Gastrocnemius medialis (tissue), 4 donors: ENCODE measurements around the gene SLC5A6.

ENCODE experiments used
- POLR2A ChIP-seq, 2 donors: fragments of 450-650 bp; IDR thresholded peaks; one replicate each; pipeline ENCODE4 v1.6.1; 2017; ENCODE audit warnings: antibody characterized with exemption in 2 of 2, mild to moderate bottlenecking in 2 of 2, moderate library complexity in 2 of 2
- TF ChIP-seq, protein P1 (sequence below), 5 experiments: fragments of 450-650 bp in 3 of 5; fragments of 200-600 bp in 2 of 5; sonication (generic) in 2 of 5; IDR thresholded peaks in 4 of 5; conservative IDR thresholded peaks in 1 of 5; 1 replicate in 4 of 5; 2 replicates in 1 of 5; pipeline ENCODE4 v1.5.1; 2016 to 2019; ENCODE audit warnings: antibody characterized with exemption in 5 of 5, mild to moderate bottlenecking in 3 of 5, moderate library complexity in 3 of 5

DNA sequence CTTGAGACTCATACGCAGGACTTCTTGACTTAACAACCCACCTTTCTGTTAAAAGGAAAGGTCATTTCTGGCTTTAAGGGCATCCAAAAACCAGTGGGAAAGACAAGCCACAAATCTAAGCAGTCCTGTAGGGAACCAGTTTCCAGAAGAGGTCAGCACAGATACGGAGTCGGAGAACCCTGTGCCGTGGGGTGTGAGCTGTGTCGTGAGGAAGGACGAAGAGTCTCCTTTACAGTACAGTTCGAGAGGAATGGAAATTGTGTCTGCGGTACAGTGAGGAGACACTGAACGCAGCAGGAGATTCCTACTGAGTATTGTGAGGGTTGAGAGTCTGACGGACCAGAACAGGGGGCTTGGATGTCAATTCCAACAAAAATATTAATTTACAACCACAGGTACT is 33.0 kb upstream of the SLC5A6 start:
- TF ChIP-seq, protein P1, sequence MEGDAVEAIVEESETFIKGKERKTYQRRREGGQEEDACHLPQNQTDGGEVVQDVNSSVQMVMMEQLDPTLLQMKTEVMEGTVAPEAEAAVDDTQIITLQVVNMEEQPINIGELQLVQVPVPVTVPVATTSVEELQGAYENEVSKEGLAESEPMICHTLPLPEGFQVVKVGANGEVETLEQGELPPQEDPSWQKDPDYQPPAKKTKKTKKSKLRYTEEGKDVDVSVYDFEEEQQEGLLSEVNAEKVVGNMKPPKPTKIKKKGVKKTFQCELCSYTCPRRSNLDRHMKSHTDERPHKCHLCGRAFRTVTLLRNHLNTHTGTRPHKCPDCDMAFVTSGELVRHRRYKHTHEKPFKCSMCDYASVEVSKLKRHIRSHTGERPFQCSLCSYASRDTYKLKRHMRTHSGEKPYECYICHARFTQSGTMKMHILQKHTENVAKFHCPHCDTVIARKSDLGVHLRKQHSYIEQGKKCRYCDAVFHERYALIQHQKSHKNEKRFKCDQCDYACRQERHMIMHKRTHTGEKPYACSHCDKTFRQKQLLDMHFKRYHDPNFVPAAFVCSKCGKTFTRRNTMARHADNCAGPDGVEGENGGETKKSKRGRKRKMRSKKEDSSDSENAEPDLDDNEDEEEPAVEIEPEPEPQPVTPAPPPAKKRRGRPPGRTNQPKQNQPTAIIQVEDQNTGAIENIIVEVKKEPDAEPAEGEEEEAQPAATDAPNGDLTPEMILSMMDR (IDR thresholded peaks at IDR 0.05 in 4 of 5, conservative IDR thresholded peaks at IDR 0.05 in 1 of 5), result no peak
- no peak for TF ChIP-seq POLR2A (IDR thresholded peaks at IDR 0.05)
